B cell (primary cell): ENCODE results near the gene RBM34. TPM values are rescaled to one million over a fixed set of nuclear protein-coding genes. Genes with fewer than 3 reads are reported as not detected.

Source experiments
- ATAC-seq: fragments of 200-7000 bp; cut with Tn5 transposase; one replicate; pipeline ENCODE4 v1.10.0; 2021; ENCODE audit warnings: low read depth, mild to moderate bottlenecking, moderate number of reproducible peaks, moderate library complexity
- CTCF ChIA-PET: fragments of 350-600 bp; sonication (Branson Sonifier 250); formaldehyde crosslinking; loops from one replicate; lab custom pipeline; 2021; ENCODE audit warnings: antibody characterized with exemption, inconsistent platforms; lab: Charles Lee
- POLR2A ChIA-PET: fragments of 350-600 bp; sonication (Branson Sonifier 250); formaldehyde crosslinking; loops from one replicate; lab custom pipeline; 2021; ENCODE audit warnings: antibody characterized with exemption; lab: Charles Lee
- DNase-seq: peaks from one replicate; pipeline ENCODE4 v3.0.0; 2013
- H2AFZ ChIP-seq: 2 replicates; pipeline ENCODE4 v1.6.1; 2012; ENCODE audit warnings: mild to moderate bottlenecking, low read depth, low read length; ENCODE audit not compliant: insufficient read depth, poor library complexity, severe bottlenecking
- H3K27ac ChIP-seq, 2 donors: 1 replicate in 1 of 2; 2 replicates in 1 of 2; pipeline ENCODE4 v1.5.1; 2012 to 2013; ENCODE audit warnings: low read length in 2 of 2, mild to moderate bottlenecking in 2 of 2, moderate library complexity in 1 of 2
- H3K27me3 ChIP-seq, 4 experiments: fragments of 200-600 bp in 1 of 4; sonication (generic) in 1 of 4; replicated peaks in 1 of 4; 1 replicate in 2 of 4; 2 replicates in 2 of 4; pipeline versions ENCODE4 v1.6.1 to v1.7.0; 2013 to 2016; ENCODE audit warnings: low read length in 3 of 4, mild to moderate bottlenecking in 2 of 4, mixed read lengths in 1 of 4, moderate library complexity in 1 of 4; ENCODE audit not compliant: insufficient read depth in 4 of 4, control insufficient read depth in 3 of 4; ENCODE audit errors: control extremely low read depth in 1 of 4
- H3K36me3 ChIP-seq, 2 experiments: replicated peaks in 1 of 2; 1 replicate in 1 of 2; 2 replicates in 1 of 2; pipeline versions ENCODE4 v1.6.1 to v1.7.1; 2013; ENCODE audit warnings: low read length in 1 of 2; ENCODE audit not compliant: insufficient read depth in 2 of 2, control insufficient read depth in 1 of 2; ENCODE audit errors: control extremely low read depth in 1 of 2, extremely low read depth in 1 of 2
- H3K4me1 ChIP-seq, 2 donors: fragments of 200-600 bp in 1 of 2; sonication (generic) in 1 of 2; 1 replicate in 1 of 2; 2 replicates in 1 of 2; pipeline versions ENCODE4 v1.5.1 to v1.6.1; 2013 to 2017; ENCODE audit warnings: low read length in 2 of 2; ENCODE audit not compliant: control insufficient read depth in 2 of 2, insufficient read depth in 2 of 2
- H3K4me2 ChIP-seq: replicated peaks from 2 replicates; pipeline ENCODE3; 2012; ENCODE audit warnings: mild to moderate bottlenecking, low read depth, low read length; ENCODE audit not compliant: poor library complexity, severe bottlenecking
- H3K4me3 ChIP-seq, 5 experiments: fragments of 200-600 bp in 1 of 5; sonication (generic) in 1 of 5; 1 replicate in 3 of 5; 2 replicates in 2 of 5; pipeline versions ENCODE4 v1.5.1 to v1.7.0; 2011 to 2016; ENCODE audit warnings: low read length in 4 of 5, mild to moderate bottlenecking in 4 of 5, low read depth in 2 of 5, control low read depth in 1 of 5, moderate library complexity in 1 of 5; ENCODE audit not compliant: insufficient read depth in 1 of 5; ENCODE audit errors: control extremely low read depth in 1 of 5, extremely low read depth in 1 of 5
- H3K79me2 ChIP-seq: fragments of 200-600 bp; sonication (generic); one replicate; pipeline ENCODE4 v1.6.0; 2016; ENCODE audit warnings: low read length; ENCODE audit not compliant: control insufficient read depth, insufficient read depth
- H3K9ac ChIP-seq: fragments of 200-600 bp; sonication (generic); 2 replicates; pipeline ENCODE4 v1.6.1; 2017; ENCODE audit warnings: mild to moderate bottlenecking, low read length, moderate library complexity
- H3K9me3 ChIP-seq, 3 donors: one replicate each; pipeline versions ENCODE4 v1.6.1 to v1.7.1; 2013; ENCODE audit warnings: low read length in 2 of 3; ENCODE audit not compliant: control insufficient read depth in 2 of 3, insufficient read depth in 1 of 3; ENCODE audit errors: control extremely low read depth in 1 of 3
- H4K20me1 ChIP-seq: 2 replicates; pipeline ENCODE4 v1.6.0; 2012; ENCODE audit warnings: mild to moderate bottlenecking, low read length; ENCODE audit not compliant: insufficient read depth, control insufficient read depth, poor library complexity, severe bottlenecking
- H3K27ac Mint-ChIP-seq: one replicate; pipeline ENCODE4 v1.8.0; 2021; ENCODE audit warnings: mixed read lengths
- H3K27me3 Mint-ChIP-seq: one replicate; pipeline ENCODE4 v1.8.0; 2021; ENCODE audit warnings: mixed read lengths
- H3K4me1 Mint-ChIP-seq: one replicate; pipeline ENCODE4 v1.8.0; 2021; ENCODE audit warnings: mixed read lengths
- H3K4me3 Mint-ChIP-seq: one replicate; pipeline ENCODE4 v1.8.0; 2021; ENCODE audit warnings: mixed read lengths
- H3K9me3 Mint-ChIP-seq: one replicate; pipeline ENCODE4 v1.8.0; 2022; ENCODE audit warnings: mixed read lengths; ENCODE audit not compliant: insufficient read depth
- CTCF ChIP-seq: fragments of 200-600 bp; IDR thresholded peaks from one replicate; pipeline ENCODE4 v1.8.0; 2022; ENCODE audit warnings: antibody characterized with exemption, mild to moderate bottlenecking
- EZH2 ChIP-seq: IDR thresholded peaks from 2 replicates; pipeline ENCODE4 v1.6.1; 2012; ENCODE audit warnings: borderline replicate concordance, low read depth, mild to moderate bottlenecking, moderate library complexity, low read length; ENCODE audit not compliant: insufficient read depth, poor library complexity, severe bottlenecking
- WGBS: methylation state at CpG from one replicate; pipeline ENCODE4 v1.1.5; 2013; ENCODE audit warnings: missing lambda C conversion rate; ENCODE audit not compliant: insufficient coverage; 5-methylcytosine and 5-hydroxymethylcytosine counted together
- intact Hi-C: fragments of 100-400 bp; cut with micrococcal nuclease; formaldehyde crosslinking; loops from one replicate; pipeline ENCODE4 v1.10.0; 2022
- polyA plus RNA-seq: library from polyadenylated mRNA; depleted of rRNA; stranded (reverse); fragments of >200 nt; gene quantifications from 2 replicates; pipeline ENCODE4 v1.2.3, GENCODE V29; 2012
- total RNA-seq, 2 donors: library from RNA; stranded (reverse); fragments of 120-200 nt in 1 of 2; gene quantifications; 1 replicate in 1 of 2; 2 replicates in 1 of 2; pipeline versions ENCODE4 v1.2.3 to v1.2.4, GENCODE V29; 2013 to 2022

The RBM34 gene
- total and polyA plus RNA-seq, 2 donors (not counting 1 experiment from before 2014, with no cell fraction given), result 24.4 to 131 TPM

GRCh38 chr1:235124111-235124510 is 36.9 kb downstream of the RBM34 start:
- DNase-seq (no peak), ATAC-seq (no peak)
- WGBS, result 94% methylated on average over 5 of the region's 9 CpGs
- no peaks in the 10 kb centered on the region for H3K27me3 Mint-ChIP-seq
- intact Hi-C loops, result loop anchor here (10.0 kb wide), 1 partner anchor 381 kb away; the partner anchor contains the start of gene B3GALNT2
- H3K27me3 ChIP-seq, result no peaks in the 10 kb centered on the region
- TF ChIP-seq CTCF (no peak), EZH2 (no peak)
- no peak overlapping the region for H3K4me2 ChIP-seq
- POLR2A ChIA-PET, result no interaction called here
- peaks cover 81% of the 10 kb centered on the region for H3K79me2 ChIP-seq
- CTCF ChIA-PET, result no interaction called here
- H3K36me3 ChIP-seq, result peaks cover 8 to 18% of the 10 kb centered on the region in 2 experiments
- no peak overlapping the region for H3K4me3 ChIP-seq
- H3K9me3 Mint-ChIP-seq, result no peaks in the 10 kb centered on the region
- H2AFZ ChIP-seq, result no peak overlapping the region
- H3K4me3 Mint-ChIP-seq, result no peak overlapping the region
- H3K4me1 ChIP-seq, result peaks cover 16 to 17% of the 10 kb centered on the region in 2 donors
- peaks cover 47% of the 10 kb centered on the region for H4K20me1 ChIP-seq
- H3K27ac ChIP-seq, result no peak overlapping the region
- H3K27ac Mint-ChIP-seq, result no peak overlapping the region
- H3K9ac ChIP-seq, result no peak overlapping the region
- H3K9me3 ChIP-seq, result no peaks in the 10 kb centered on the region
- H3K4me1 Mint-ChIP-seq, result peaks cover 47% of the 10 kb centered on the region

- Histone ChIP-seq H3K79me2 (peaks cover 70% of the 10 kb centered on the region), H3K27ac (no peak overlapping the region), H3K4me2 (no peak overlapping the region), H3K9ac (no peak overlapping the region), H3K4me3 (no peak overlapping the region), H3K27me3 (no peaks in the 10 kb centered on the region), H3K36me3 (peaks cover 21 to 36% of the 10 kb centered on the region in 2 experiments), H2AFZ (no peak overlapping the region), H3K9me3 (no peaks in the 10 kb centered on the region), H4K20me1 (peaks cover 58% of the 10 kb centered on the region), H3K4me1 (peaks cover 11 to 13% of the 10 kb centered on the region in 2 donors)
- no CpG with 5 or more reads among the region's 1 CpG for WGBS
- H3K27ac Mint-ChIP-seq, result peak overlapping the region; percentile 2
- DNase-seq (no peak), ATAC-seq (no peak)
- CTCF ChIA-PET, result interaction anchor here (2.0 to 2.1 kb wide), 2 partner anchors 18 to 294 kb away, joined by 5 to 6 read pairs; no protein-coding TSS in a partner anchor
- POLR2A ChIA-PET, result no interaction called here
- H3K4me3 Mint-ChIP-seq, result no peak overlapping the region
- H3K9me3 Mint-ChIP-seq, result no peaks in the 10 kb centered on the region
- H3K4me1 Mint-ChIP-seq, result peaks cover 34% of the 10 kb centered on the region
- TF ChIP-seq CTCF, result no peak
- intact Hi-C loops, result loop anchor here (10.0 kb wide), 1 partner anchor 382 kb away; the partner anchor contains the start of gene B3GALNT2
- H3K27me3 Mint-ChIP-seq, result no peaks in the 10 kb centered on the region
Measured at GRCh38 chr1:235122348-235122747, 38.7 kb downstream of the RBM34 start.
